GM12801 (cell line): ENCODE results near the gene CDRT4.

ENCODE experiments used
- CTCF ChIP-seq: IDR thresholded peaks from one replicate; pipeline ENCODE4 v1.5.1; 2011; ENCODE audit warnings: control low read depth; ENCODE audit not compliant: insufficient read length; ENCODE audit errors: extremely low read depth

Gene CDRT4

GRCh38 chr17:15492186-15492585, 24.8 kb upstream of the CDRT4 start:
- no peak for TF ChIP-seq CTCF

- no peak for TF ChIP-seq CTCF
Measured at GRCh38 chr17:15490634-15491261, 23.3 kb upstream of the CDRT4 start.

- TF ChIP-seq CTCF = no peak
Measured at GRCh38 chr17:15488557-15488956, 21.1 kb upstream of the CDRT4 start.

- no peak for TF ChIP-seq CTCF
Measured at GRCh38 chr17:15485045-15485444, 17.6 kb upstream of the CDRT4 start.

- TF ChIP-seq CTCF = no peak
Measured at GRCh38 chr17:15483431-15483830, 16.0 kb upstream of the CDRT4 start.

- no peak for TF ChIP-seq CTCF
Measured at GRCh38 chr17:15482476-15482875, 15.1 kb upstream of the CDRT4 start.

GRCh38 chr17:15481481-15481880, 14.1 kb upstream of the CDRT4 start:
- no peak for TF ChIP-seq CTCF
